Stimulated activated CD8-positive, alpha-beta memory T cell treated with anti-CD3 and anti-CD28 coated beads, Interleukin-2, amount 100 ng/mL, for 48 hours (primary cell): ENCODE measurements around the gene PSMA3.

Source experiments
- DNase-seq, 2 donors: peaks; one replicate each; pipeline ENCODE4 v3.0.0-alpha.2; 2020; ENCODE audit warnings: low read depth in 2 of 2

The PSMA3 gene

GRCh38 chr14:58299401-58300330 is 55.0 kb downstream of the PSMA3 start:
- DNase-seq = no peak

GRCh38 chr14:58301416-58301815 is 56.8 kb downstream of the PSMA3 start:
- no peak for DNase-seq

- DNase-seq = no peak
Observed at GRCh38 chr14:58305730-58306129, 61.1 kb downstream of the PSMA3 start.

- DNase-seq = no peak
Observed at GRCh38 chr14:58307597-58308316, 63.1 kb downstream of the PSMA3 start.

- no peak for DNase-seq
Observed at GRCh38 chr14:58309086-58309485, 64.4 kb downstream of the PSMA3 start.

- DNase-seq = no peak
Observed at GRCh38 chr14:58313699-58314098, 69.1 kb downstream of the PSMA3 start.

GRCh38 chr14:58315606-58316005 is 71.0 kb downstream of the PSMA3 start:
- DNase-seq = no peak
